ENCODE measurements around the gene SCT. TPM values are rescaled to one million over a fixed set of nuclear protein-coding genes. Genes with fewer than 3 reads are reported as not detected.

The SCT gene
- total and polyA plus RNA-seq, 2 donors (not counting 1 experiment from before 2014, with no cell fraction given): not detected

- no peak overlapping the region for H3K27ac ChIP-seq (ENCODE audit: insufficient read depth, low read length)
- no peaks in the 10 kb centered on the region for H3K79me2 ChIP-seq (ENCODE audit: control insufficient read depth, insufficient read depth, low read length)
- no peak overlapping the region for H2AFZ ChIP-seq (ENCODE audit: low read length)
- no peak overlapping the region for H3K4me2 ChIP-seq (ENCODE audit: extremely low read depth, insufficient read depth, low read length)
- no peak overlapping the region for H3K9ac ChIP-seq (ENCODE audit: insufficient read depth, low read length)
- TF ChIP-seq CTCF (conservative IDR thresholded peaks at IDR 0.05 in 1 of 2, IDR thresholded peaks at IDR 0.05 in 1 of 2; ENCODE audit: low read depth in 1 of 2, low read length in 2 of 2) (no peak), EZH2 (IDR thresholded peaks at IDR 0.05; ENCODE audit: low read length, missing control alignments) (no peak)
- H3K36me3 ChIP-seq (ENCODE audit: control insufficient read depth, insufficient read depth, low read length): peaks cover 8% of the 10 kb centered on the region
- H3K27me3 ChIP-seq (ENCODE audit: control insufficient read depth, insufficient read depth, low read length): peaks cover 5% of the 10 kb centered on the region
- DNase-seq (ENCODE audit: low read depth in 2 of 2): no peak
- no peaks in the 10 kb centered on the region for H3K9me3 ChIP-seq (ENCODE audit: control insufficient read depth, insufficient read depth, low read depth, low read length)
- H4K20me1 ChIP-seq (ENCODE audit: control insufficient read depth, extremely low read depth, insufficient read depth, low read length): no peaks in the 10 kb centered on the region
- no peaks in the 10 kb centered on the region for H3K4me1 ChIP-seq (ENCODE audit: control insufficient read depth, extremely low read depth, insufficient read depth, low read length)
- H3K4me3 ChIP-seq (replicated peaks in 1 of 4; ENCODE audit: control extremely low read depth in 1 of 4, insufficient read depth in 1 of 4, low read depth in 3 of 4, low read length in 4 of 4): no peak overlapping the region
These were observed 14.9 kb upstream of the SCT start for GRCh38 chr11:641806-642370.

GRCh38 chr11:640021-640706 lies 13.2 kb upstream of the SCT start:
- Histone ChIP-seq H3K4me3 (replicated peaks in 1 of 4; ENCODE audit: control extremely low read depth in 1 of 4, insufficient read depth in 1 of 4, low read depth in 3 of 4, low read length in 4 of 4) (no peak overlapping the region), H4K20me1 (ENCODE audit: control insufficient read depth, extremely low read depth, insufficient read depth, low read length) (no peaks in the 10 kb centered on the region), H3K36me3 (ENCODE audit: control insufficient read depth, insufficient read depth, low read length) (peaks cover 8% of the 10 kb centered on the region), H3K79me2 (ENCODE audit: control insufficient read depth, insufficient read depth, low read length) (no peaks in the 10 kb centered on the region), H3K4me2 (ENCODE audit: extremely low read depth, insufficient read depth, low read length) (no peak overlapping the region), H3K4me1 (ENCODE audit: control insufficient read depth, extremely low read depth, insufficient read depth, low read length) (no peaks in the 10 kb centered on the region), H3K9me3 (ENCODE audit: control insufficient read depth, insufficient read depth, low read depth, low read length) (no peaks in the 10 kb centered on the region), H3K27ac (ENCODE audit: insufficient read depth, low read length) (no peak overlapping the region), H3K27me3 (ENCODE audit: control insufficient read depth, insufficient read depth, low read length) (peaks cover 5% of the 10 kb centered on the region), H3K9ac (ENCODE audit: insufficient read depth, low read length) (no peak overlapping the region), H2AFZ (ENCODE audit: low read length) (no peak overlapping the region)
- no peak for DNase-seq (ENCODE audit: low read depth in 2 of 2)
- TF ChIP-seq EZH2 (IDR thresholded peaks at IDR 0.05; ENCODE audit: low read length, missing control alignments) (no peak), CTCF (conservative IDR thresholded peaks at IDR 0.05 in 1 of 2, IDR thresholded peaks at IDR 0.05 in 1 of 2; ENCODE audit: low read depth in 1 of 2, low read length in 2 of 2) (no peak)

GRCh38 chr11:639332-639955 lies 12.5 kb upstream of the SCT start:
- Histone ChIP-seq H3K36me3 (ENCODE audit: control insufficient read depth, insufficient read depth, low read length) (peaks cover 8% of the 10 kb centered on the region), H3K4me1 (ENCODE audit: control insufficient read depth, extremely low read depth, insufficient read depth, low read length) (no peaks in the 10 kb centered on the region), H3K79me2 (ENCODE audit: control insufficient read depth, insufficient read depth, low read length) (no peaks in the 10 kb centered on the region), H3K4me2 (ENCODE audit: extremely low read depth, insufficient read depth, low read length) (no peak overlapping the region), H3K27me3 (ENCODE audit: control insufficient read depth, insufficient read depth, low read length) (peaks cover 5% of the 10 kb centered on the region), H3K9ac (ENCODE audit: insufficient read depth, low read length) (no peak overlapping the region), H4K20me1 (ENCODE audit: control insufficient read depth, extremely low read depth, insufficient read depth, low read length) (no peaks in the 10 kb centered on the region), H3K4me3 (replicated peaks in 1 of 4; ENCODE audit: control extremely low read depth in 1 of 4, insufficient read depth in 1 of 4, low read depth in 3 of 4, low read length in 4 of 4) (no peak overlapping the region), H3K9me3 (ENCODE audit: control insufficient read depth, insufficient read depth, low read depth, low read length) (no peaks in the 10 kb centered on the region), H2AFZ (ENCODE audit: low read length) (no peak overlapping the region), H3K27ac (ENCODE audit: insufficient read depth, low read length) (no peak overlapping the region)
- no peak for DNase-seq (ENCODE audit: low read depth in 2 of 2)
- TF ChIP-seq EZH2 (IDR thresholded peaks at IDR 0.05; ENCODE audit: low read length, missing control alignments): no peak
- no peak for TF ChIP-seq CTCF (conservative IDR thresholded peaks at IDR 0.05 in 1 of 2, IDR thresholded peaks at IDR 0.05 in 1 of 2; ENCODE audit: low read depth in 1 of 2, low read length in 2 of 2)

All from fibroblast of lung (primary cell).